GM12874 (cell line): ENCODE results near the gene REN.

ENCODE experiments used
- TF ChIP-seq, protein P1 (sequence below): IDR thresholded peaks from 2 replicates; pipeline ENCODE4 v1.5.1; 2011; ENCODE audit warnings: low read depth, mild to moderate bottlenecking, control low read depth, low read length, moderate library complexity; ENCODE audit not compliant: insufficient read depth

Gene REN

DNA sequence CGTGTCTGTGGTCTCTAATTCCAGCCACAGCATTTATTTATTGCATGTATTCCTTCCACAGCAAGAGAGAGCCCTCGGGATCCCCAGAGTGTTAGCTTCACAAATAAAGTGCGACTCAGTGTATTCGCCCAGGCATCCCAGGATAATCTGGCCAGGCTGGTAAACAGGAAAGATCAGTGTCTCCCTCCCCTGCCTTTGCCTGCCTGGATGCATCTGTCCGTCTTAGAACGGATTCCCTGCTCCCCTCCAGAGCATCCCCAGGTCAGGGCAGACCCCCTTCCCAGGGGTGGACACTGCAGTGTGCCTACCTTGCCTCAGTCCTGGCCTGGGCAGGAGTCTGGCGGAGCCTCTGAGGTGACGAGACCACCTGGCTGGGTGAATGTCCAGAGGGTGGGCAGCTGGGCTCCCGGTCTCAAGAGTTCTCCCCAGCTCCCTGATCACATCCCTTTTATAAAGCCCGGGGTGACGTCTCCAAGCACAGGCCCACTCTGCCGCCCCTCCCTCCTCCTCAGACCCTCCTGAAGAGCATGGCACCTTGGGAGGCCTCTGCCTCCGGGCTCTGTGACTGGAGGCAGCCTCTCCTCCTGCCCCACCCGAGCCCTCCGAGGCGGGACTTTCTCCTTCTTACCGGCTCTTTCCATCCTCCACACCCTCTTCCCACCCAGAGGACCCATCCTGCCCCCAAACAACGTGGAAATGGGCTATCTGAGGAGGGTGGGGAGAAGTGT, 30.1 kb upstream of the REN start, which contains the start of gene KISS1:
Gene KISS1, minus strand, starts transcription at position 424 of the 728 bp plus-strand sequence. CDS start 3,615 bp downstream, outside the sequence.
- TF ChIP-seq, protein P1, sequence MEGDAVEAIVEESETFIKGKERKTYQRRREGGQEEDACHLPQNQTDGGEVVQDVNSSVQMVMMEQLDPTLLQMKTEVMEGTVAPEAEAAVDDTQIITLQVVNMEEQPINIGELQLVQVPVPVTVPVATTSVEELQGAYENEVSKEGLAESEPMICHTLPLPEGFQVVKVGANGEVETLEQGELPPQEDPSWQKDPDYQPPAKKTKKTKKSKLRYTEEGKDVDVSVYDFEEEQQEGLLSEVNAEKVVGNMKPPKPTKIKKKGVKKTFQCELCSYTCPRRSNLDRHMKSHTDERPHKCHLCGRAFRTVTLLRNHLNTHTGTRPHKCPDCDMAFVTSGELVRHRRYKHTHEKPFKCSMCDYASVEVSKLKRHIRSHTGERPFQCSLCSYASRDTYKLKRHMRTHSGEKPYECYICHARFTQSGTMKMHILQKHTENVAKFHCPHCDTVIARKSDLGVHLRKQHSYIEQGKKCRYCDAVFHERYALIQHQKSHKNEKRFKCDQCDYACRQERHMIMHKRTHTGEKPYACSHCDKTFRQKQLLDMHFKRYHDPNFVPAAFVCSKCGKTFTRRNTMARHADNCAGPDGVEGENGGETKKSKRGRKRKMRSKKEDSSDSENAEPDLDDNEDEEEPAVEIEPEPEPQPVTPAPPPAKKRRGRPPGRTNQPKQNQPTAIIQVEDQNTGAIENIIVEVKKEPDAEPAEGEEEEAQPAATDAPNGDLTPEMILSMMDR: no peak

DNA sequence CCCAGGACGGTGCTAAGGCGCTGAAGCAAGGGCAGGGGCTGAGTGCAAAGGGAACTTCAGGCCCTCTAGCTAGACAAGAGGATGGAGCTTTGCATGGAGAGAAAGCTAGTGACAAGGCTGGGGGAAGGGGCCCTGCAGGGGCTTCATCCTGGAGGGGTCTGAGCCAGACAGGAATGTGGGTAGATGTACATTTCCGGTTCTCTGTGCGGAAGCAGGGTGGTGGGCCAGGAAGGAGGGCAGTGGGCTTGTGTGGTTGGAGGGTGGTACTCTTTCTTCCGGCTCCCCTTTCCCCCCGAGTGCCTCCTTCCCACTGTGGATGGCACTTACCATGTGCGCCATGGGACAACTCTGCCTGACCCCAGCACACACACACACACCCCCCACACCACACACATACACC, 28.6 kb upstream of the REN start:
- TF ChIP-seq, protein P1: no peak

DNA sequence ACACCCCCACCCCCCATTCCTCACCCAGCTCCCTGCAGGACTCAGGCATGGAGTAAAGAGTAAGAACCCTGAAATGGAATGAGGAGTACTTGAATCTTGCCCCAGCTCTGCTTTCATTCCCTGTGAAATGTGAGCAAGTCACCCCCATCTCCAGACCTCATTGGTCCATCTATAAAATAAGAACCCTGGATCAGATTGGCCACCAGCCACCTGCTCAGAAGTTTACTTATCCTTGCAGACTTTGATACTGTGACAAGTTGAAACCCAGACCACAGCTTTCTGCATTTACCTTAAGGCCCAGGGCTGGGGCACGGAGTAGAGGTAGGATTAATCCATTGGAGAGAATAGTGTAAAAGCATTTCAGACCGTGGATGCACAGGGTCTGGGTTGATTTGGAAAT, 27.9 kb upstream of the REN start:
- TF ChIP-seq, protein P1: no peak

DNA sequence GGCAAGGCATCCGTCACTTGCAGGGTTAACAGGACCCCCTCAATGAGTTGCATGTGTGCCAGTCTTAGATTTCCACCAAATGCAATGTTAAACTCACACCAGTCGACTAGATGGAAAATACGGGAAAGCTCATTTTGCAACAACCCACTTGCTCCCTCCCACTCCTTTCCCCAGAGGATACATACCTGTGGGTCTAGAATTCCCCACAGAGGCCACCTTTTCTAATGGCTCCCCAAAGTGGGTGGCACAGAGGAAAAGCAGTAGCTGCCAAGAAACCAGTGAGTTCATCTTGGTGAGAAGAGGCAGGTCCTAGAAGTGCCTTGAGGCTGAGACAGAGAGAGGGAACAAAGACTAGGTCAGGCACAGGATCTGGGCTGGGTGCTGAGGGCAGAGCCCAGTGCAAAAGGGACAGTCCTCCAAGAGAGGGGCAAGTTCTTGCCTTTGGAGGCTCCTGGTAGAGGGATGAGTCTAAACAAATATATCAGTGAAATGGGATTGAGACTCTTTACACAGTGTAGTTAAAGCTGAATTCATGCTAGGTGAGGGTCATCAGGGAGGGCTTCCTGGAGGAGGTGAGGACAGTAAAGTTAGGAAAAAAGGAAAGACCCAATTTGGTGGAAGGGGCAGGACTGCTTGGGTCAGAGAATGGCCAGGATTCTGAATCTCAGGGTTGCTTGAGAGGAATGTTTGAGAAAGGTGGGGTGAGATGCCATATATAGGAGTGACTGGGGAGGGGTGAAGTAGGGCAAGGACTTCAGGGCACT, 26.6 kb upstream of the REN start:
- TF ChIP-seq, protein P1: no peak

DNA sequence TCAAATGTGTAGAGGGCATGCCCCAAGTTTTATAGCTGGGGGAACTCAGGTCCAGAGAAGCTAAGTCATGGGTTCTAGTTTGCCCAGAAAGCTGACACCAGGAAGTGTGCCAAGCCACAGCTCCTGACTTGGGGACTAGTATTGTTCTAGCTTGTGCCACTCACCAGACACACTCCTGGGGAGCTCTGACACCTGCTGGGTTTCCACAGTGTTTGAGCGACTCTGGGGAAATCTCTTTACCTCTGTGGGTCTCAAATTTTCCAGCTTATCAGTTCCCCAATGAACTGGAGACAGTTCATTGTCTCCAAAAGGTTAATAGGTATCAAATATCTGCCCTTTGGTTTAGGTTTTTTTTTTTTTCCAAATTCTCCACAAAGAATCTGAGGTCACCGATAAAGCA, 25.9 kb upstream of the REN start:
- TF ChIP-seq, protein P1: no peak

DNA sequence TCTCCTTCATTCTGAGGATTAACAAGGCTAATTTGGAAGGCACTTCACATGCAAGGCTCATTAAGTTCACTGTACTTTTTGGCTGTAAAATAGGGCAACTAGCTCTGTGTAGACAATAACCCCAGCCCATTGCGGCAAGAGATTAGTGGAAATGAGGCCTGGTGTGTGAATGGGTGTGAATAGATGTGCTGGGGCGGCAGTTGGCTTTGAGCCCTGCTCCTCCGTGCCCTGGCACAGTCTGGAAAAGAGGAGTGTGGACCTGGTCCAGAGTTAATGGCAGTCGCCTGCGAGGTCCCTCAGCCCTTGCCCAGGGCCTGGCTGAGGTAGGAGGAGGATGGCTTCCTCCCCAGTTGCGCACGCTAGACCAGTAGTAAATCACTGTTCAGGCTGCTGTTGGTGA, 25.3 kb upstream of the REN start:
- TF ChIP-seq, protein P1: no peak
